B cell (primary cell): ENCODE measurements around the gene MAGI2.

Experiments
- CTCF ChIP-seq: fragments of 200-600 bp; IDR thresholded peaks from one replicate; pipeline ENCODE4 v1.8.0; 2022; ENCODE audit warnings: antibody characterized with exemption, mild to moderate bottlenecking
- EZH2 ChIP-seq: IDR thresholded peaks from 2 replicates; pipeline ENCODE4 v1.6.1; 2012; ENCODE audit warnings: borderline replicate concordance, low read depth, mild to moderate bottlenecking, moderate library complexity, low read length; ENCODE audit not compliant: insufficient read depth, poor library complexity, severe bottlenecking

- TF ChIP-seq CTCF (no peak), EZH2 (no peak)
These were observed 659.4 kb downstream of the MAGI2 start for GRCh38 chr7:78794101-78794500.
